Measurements from ENCODE around the gene NRIP1. TPM values are rescaled to one million over a fixed set of nuclear protein-coding genes. Genes with fewer than 3 reads are reported as not detected.

The NRIP1 gene
- total and polyA plus RNA-seq, 2 of the 13 experiments (the other 11 are each of a cell fraction or from before 2014, with no cell fraction given): 21.0 to 69.0 TPM

DNA sequence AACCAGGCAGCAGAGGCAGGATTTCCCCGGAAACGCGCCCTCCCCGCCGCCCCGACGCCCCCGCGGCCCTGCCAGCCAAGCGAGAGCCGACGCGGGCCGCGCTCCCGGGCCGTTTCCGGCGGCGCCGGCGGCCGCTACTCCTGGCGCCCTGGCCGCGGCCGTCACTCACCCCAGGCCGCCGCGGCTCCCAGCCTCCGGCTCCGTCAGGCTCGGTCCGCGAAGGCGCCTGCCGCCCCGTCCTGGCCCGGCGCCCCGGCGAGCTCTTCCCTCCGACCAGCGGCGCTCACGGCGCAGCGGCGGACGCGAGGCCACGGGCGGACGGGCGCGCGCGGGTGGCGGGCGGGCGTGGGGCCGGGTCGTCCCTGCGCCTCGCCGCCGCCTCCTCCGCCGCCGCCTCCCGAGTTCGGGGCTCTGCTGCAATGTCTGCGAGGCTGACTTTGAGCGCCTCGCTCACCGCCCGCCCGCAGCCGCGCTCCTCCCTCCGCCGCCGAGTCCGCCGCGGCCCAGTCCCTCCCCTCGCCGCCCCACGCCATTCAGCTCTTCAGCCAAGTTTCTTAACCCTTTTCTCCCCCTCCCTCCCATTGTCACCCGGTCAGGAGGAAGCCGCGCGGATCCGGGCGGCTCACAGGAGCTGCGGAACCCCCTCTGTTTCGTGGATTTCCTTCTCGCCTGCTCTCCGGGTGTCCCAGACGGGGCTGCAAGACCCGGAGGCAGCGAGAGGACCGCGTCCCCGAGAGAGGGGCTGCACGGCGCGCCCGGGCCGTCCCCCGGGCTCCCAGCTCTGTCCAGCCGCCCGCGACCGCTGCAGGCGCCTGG, at the start of gene NRIP1 (continued):
- TF ChIP-seq, protein P1, sequence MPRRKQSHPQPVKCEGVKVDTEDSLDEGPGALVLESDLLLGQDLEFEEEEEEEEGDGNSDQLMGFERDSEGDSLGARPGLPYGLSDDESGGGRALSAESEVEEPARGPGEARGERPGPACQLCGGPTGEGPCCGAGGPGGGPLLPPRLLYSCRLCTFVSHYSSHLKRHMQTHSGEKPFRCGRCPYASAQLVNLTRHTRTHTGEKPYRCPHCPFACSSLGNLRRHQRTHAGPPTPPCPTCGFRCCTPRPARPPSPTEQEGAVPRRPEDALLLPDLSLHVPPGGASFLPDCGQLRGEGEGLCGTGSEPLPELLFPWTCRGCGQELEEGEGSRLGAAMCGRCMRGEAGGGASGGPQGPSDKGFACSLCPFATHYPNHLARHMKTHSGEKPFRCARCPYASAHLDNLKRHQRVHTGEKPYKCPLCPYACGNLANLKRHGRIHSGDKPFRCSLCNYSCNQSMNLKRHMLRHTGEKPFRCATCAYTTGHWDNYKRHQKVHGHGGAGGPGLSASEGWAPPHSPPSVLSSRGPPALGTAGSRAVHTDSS (CRISPR knock-in tag; conservative IDR thresholded peaks at IDR 0.05): no peak
- TF ChIP-seq ZNF773 (CRISPR knock-in tag; IDR thresholded peaks at IDR 0.05; ENCODE audit: borderline replicate concordance) (no peak), ZFYVE20 (CRISPR knock-in tag; IDR thresholded peaks at IDR 0.05; ENCODE audit: borderline replicate concordance, low read depth) (no peak; the same call in 1 of the 2 replicates), ZNF766 (CRISPR knock-in tag; IDR thresholded peaks at IDR 0.05; ENCODE audit: borderline replicate concordance) (0 out of 2 replicates have a peak, but pooled peaks have one; percentile 10), PTBP1 (IDR thresholded peaks at IDR 0.05; ENCODE audit: low read depth, low read length, poor library complexity, severe bottlenecking) (peak; percentile 55), ARNT (IDR thresholded peaks at IDR 0.05) (no peak), SAP130 (CRISPR knock-in tag; IDR thresholded peaks at IDR 0.05; ENCODE audit: low read depth) (peak; percentile 87), SYNCRIP (IDR thresholded peaks at IDR 0.05; ENCODE audit: insufficient read depth, low read depth, low read length) (no peak), ZNF350 (CRISPR knock-in tag; IDR thresholded peaks at IDR 0.05; ENCODE audit: borderline replicate concordance, low read depth) (no peak), ZNF12 (CRISPR knock-in tag; IDR thresholded peaks at IDR 0.05) (no peak; the same call in 1 of the 2 replicates), GATAD2A (CRISPR knock-in tag; IDR thresholded peaks at IDR 0.05) (peak; percentile 46; the same call in 1 of the 2 replicates), CBFB (CRISPR knock-in tag; IDR thresholded peaks at IDR 0.05) (peak; percentile 53; the same call in 1 of the 2 replicates), ZNF577 (CRISPR knock-in tag; IDR thresholded peaks at IDR 0.05; ENCODE audit: borderline replicate concordance, low read depth) (no peak), ZNF335 (CRISPR knock-in tag; IDR thresholded peaks at IDR 0.05) (peak; percentile 36; the same call in 1 of the 2 replicates), ZNF747 (CRISPR knock-in tag; IDR thresholded peaks at IDR 0.05; ENCODE audit: borderline replicate concordance) (0 out of 2 replicates have a peak, but pooled peaks have one; percentile 29)
- TF ChIP-seq, protein P2, sequence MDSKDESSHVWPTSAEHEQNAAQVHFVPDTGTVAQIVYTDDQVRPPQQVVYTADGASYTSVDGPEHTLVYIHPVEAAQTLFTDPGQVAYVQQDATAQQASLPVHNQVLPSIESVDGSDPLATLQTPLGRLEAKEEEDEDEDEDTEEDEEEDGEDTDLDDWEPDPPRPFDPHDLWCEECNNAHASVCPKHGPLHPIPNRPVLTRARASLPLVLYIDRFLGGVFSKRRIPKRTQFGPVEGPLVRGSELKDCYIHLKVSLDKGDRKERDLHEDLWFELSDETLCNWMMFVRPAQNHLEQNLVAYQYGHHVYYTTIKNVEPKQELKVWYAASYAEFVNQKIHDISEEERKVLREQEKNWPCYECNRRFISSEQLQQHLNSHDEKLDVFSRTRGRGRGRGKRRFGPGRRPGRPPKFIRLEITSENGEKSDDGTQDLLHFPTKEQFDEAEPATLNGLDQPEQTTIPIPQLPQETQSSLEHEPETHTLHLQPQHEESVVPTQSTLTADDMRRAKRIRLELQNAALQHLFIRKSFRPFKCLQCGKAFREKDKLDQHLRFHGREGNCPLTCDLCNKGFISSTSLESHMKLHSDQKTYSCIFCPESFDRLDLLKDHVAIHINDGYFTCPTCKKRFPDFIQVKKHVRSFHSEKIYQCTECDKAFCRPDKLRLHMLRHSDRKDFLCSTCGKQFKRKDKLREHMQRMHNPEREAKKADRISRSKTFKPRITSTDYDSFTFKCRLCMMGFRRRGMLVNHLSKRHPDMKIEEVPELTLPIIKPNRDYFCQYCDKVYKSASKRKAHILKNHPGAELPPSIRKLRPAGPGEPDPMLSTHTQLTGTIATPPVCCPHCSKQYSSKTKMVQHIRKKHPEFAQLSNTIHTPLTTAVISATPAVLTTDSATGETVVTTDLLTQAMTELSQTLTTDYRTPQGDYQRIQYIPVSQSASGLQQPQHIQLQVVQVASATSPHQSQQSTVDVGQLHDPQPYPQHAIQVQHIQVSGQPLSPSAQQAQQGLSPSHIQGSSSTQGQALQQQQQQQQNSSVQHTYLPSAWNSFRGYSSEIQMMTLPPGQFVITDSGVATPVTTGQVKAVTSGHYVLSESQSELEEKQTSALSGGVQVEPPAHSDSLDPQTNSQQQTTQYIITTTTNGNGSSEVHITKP (CRISPR knock-in tag; IDR thresholded peaks at IDR 0.05; ENCODE audit: low read depth): peak; percentile 47; the same call in 1 of the 2 replicates
- TF ChIP-seq, protein P3, sequence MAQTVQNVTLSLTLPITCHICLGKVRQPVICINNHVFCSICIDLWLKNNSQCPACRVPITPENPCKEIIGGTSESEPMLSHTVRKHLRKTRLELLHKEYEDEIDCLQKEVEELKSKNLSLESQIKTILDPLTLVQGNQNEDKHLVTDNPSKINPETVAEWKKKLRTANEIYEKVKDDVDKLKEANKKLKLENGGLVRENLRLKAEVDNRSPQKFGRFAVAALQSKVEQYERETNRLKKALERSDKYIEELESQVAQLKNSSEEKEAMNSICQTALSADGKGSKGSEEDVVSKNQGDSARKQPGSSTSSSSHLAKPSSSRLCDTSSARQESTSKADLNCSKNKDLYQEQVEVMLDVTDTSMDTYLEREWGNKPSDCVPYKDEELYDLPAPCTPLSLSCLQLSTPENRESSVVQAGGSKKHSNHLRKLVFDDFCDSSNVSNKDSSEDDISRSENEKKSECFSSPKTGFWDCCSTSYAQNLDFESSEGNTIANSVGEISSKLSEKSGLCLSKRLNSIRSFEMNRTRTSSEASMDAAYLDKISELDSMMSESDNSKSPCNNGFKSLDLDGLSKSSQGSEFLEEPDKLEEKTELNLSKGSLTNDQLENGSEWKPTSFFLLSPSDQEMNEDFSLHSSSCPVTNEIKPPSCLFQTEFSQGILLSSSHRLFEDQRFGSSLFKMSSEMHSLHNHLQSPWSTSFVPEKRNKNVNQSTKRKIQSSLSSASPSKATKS (CRISPR knock-in tag; IDR thresholded peaks at IDR 0.05): no peak
- TF ChIP-seq, protein P4, sequence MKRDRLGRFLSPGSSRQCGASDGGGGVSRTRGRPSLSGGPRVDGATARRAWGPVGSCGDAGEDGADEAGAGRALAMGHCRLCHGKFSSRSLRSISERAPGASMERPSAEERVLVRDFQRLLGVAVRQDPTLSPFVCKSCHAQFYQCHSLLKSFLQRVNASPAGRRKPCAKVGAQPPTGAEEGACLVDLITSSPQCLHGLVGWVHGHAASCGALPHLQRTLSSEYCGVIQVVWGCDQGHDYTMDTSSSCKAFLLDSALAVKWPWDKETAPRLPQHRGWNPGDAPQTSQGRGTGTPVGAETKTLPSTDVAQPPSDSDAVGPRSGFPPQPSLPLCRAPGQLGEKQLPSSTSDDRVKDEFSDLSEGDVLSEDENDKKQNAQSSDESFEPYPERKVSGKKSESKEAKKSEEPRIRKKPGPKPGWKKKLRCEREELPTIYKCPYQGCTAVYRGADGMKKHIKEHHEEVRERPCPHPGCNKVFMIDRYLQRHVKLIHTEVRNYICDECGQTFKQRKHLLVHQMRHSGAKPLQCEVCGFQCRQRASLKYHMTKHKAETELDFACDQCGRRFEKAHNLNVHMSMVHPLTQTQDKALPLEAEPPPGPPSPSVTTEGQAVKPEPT (CRISPR knock-in tag; IDR thresholded peaks at IDR 0.05; ENCODE audit: low read depth): 0 out of 2 replicates have a peak, but pooled peaks have one; percentile 12

Data from HepG2 (cell line).